ENCODE measurements around the gene TNK1. TPM values are rescaled to one million over a fixed set of nuclear protein-coding genes. Genes with fewer than 3 reads are reported as not detected.
"Not testable (repeated sequence)": the region's sequence is repeated elsewhere in the genome, so short reads cannot be mapped to it uniquely, and the experiment has no call there.

The TNK1 gene
- total and polyA plus RNA-seq, 8 donors = 4.9 to 13.8 (median 6.6) TPM

GRCh38 chr17:7367918-7368598 is 12.8 kb upstream of the TNK1 start:
- intact Hi-C loops (cut with DNase I) = no loop called here
- WGBS, 2 donors = 60 to 66% methylated on average over 13 of the region's 13 CpGs
- FAIRE-seq (no peak), DNase-seq (no peak), ATAC-seq (no peak)
- Histone ChIP-seq H3K9me3 (no peaks in the 10 kb centered on the region), H3K36me3 (no peaks in the 10 kb centered on the region), H3K27ac (no peak overlapping the region), H3K4me1 (no peaks in the 10 kb centered on the region), H3K27me3 (no peaks in the 10 kb centered on the region), H3K4me3 (no peak overlapping the region)
- TF ChIP-seq, protein P1, sequence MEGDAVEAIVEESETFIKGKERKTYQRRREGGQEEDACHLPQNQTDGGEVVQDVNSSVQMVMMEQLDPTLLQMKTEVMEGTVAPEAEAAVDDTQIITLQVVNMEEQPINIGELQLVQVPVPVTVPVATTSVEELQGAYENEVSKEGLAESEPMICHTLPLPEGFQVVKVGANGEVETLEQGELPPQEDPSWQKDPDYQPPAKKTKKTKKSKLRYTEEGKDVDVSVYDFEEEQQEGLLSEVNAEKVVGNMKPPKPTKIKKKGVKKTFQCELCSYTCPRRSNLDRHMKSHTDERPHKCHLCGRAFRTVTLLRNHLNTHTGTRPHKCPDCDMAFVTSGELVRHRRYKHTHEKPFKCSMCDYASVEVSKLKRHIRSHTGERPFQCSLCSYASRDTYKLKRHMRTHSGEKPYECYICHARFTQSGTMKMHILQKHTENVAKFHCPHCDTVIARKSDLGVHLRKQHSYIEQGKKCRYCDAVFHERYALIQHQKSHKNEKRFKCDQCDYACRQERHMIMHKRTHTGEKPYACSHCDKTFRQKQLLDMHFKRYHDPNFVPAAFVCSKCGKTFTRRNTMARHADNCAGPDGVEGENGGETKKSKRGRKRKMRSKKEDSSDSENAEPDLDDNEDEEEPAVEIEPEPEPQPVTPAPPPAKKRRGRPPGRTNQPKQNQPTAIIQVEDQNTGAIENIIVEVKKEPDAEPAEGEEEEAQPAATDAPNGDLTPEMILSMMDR (IDR thresholded peaks at IDR 0.05) = no peak

DNA sequence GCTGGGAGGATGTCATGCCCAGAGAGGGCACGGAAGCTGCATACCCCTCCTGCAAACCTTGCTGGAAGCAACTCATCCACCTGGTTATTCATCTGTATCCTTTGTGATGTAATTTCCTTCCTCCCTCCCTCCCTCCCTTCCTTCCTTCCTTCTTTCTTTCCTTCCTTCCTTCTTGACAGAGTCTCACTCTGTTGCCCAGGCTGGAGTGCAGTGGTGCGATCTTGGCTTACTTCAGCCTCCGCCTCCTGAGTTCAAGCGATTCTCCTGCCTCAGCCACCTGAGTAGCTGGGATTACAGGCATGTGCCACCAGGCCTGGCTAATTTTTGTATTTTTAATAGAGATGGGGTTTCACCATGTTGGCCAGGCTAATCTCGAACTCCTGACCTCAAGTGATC is 12.3 kb upstream of the TNK1 start:
- H3K27me3 ChIP-seq; H3K36me3 ChIP-seq; FAIRE-seq; intact Hi-C loops (cut with DNase I); ATAC-seq; H3K27ac ChIP-seq; DNase-seq; H3K9me3 ChIP-seq; H3K4me3 ChIP-seq; H3K4me1 ChIP-seq: not testable (repeated sequence)
- 73 to 78% methylated on average over 5 of the region's 5 CpGs for WGBS, 2 donors

DNA sequence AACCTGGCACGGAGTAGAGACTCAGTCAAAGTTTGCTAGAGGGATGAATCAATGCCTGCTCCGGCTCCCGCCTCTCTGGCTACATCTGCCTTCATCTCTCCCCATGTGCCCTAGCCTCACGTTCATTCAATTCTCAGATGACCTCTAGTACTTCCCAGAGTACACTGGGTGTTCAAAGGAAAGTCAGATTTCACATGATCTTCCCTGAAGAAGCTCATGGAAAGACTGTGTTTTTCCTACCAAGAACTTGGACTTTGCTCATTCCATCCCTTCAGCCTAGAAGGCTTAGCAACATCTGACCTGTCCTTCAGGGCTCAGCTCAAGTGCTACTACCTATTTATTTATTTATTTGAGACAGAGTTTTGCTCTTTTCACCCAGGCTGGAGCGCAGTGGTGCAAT is 11.1 kb upstream of the TNK1 start:
- WGBS, 2 donors = 66 to 70% methylated on average over 5 of the region's 5 CpGs

GRCh38 chr17:7370853-7371252 is 10.0 kb upstream of the TNK1 start:
- intact Hi-C loops (cut with DNase I) = no loop called here
- TF ChIP-seq, protein P1 (IDR thresholded peaks at IDR 0.05) = no peak
- Histone ChIP-seq H3K27ac (no peak overlapping the region), H3K4me3 (no peak overlapping the region), H3K36me3 (no peaks in the 10 kb centered on the region), H3K9me3 (no peaks in the 10 kb centered on the region), H3K4me1 (no peaks in the 10 kb centered on the region), H3K27me3 (no peaks in the 10 kb centered on the region)
- ATAC-seq (no peak), DNase-seq (no peak), FAIRE-seq (no peak)
- WGBS, 2 donors = 64 to 71% methylated on average over 4 of the region's 4 CpGs

More for the DNA sequence above, 11.1 kb upstream of the TNK1 start:
- Histone ChIP-seq H3K9me3 (no peaks in the 10 kb centered on the region), H3K36me3 (no peaks in the 10 kb centered on the region), H3K4me1 (no peaks in the 10 kb centered on the region), H3K27me3 (no peaks in the 10 kb centered on the region), H3K4me3 (no peak overlapping the region), H3K27ac (no peak overlapping the region)
- no peak for DNase-seq
- intact Hi-C loops (cut with DNase I) = no loop called here
- ATAC-seq = no peak
- no peak for FAIRE-seq
- TF ChIP-seq, protein P1 (IDR thresholded peaks at IDR 0.05) = no peak

GRCh38 chr17:7374353-7374752 is 6.5 kb upstream of the TNK1 start:
- Histone ChIP-seq H3K36me3 (no peaks in the 10 kb centered on the region), H3K4me3 (no peak overlapping the region), H3K27ac (no peak overlapping the region), H3K4me1 (no peaks in the 10 kb centered on the region), H3K27me3 (no peaks in the 10 kb centered on the region), H3K9me3 (no peaks in the 10 kb centered on the region)
- DNase-seq (no peak), ATAC-seq (no peak), FAIRE-seq (no peak)
- intact Hi-C loops (cut with DNase I) = no loop called here
- WGBS, 2 donors = 79 to 85% methylated on average over 2 of the region's 2 CpGs
- TF ChIP-seq, protein P1 (IDR thresholded peaks at IDR 0.05) = no peak
